Calu3 (cell line): Measurements from ENCODE around the gene LAG3. TPM values are rescaled to one million over a fixed set of nuclear protein-coding genes. Genes with fewer than 3 reads are reported as not detected.
A peak's percentile ranks its signal among the peaks of the same experiment; 100 is the strongest.

ENCODE experiments used
- BruUV-seq: library from RNA; stranded (reverse); fragments of 400-500 nt; replicated peaks from 2 replicates; lab custom pipeline; 2021; lab: Mats Ljungman, UMichigan
- CTCF ChIA-PET: fragments of 300-600 bp; sonication (Branson Sonifier 250); formaldehyde crosslinking; loops from one replicate; lab custom pipeline; 2022; ENCODE audit warnings: antibody characterized with exemption; lab: Charles Lee
- DNase-seq: peaks from one replicate; pipeline ENCODE4 v3.0.0; 2022
- H3K27ac Mint-ChIP-seq: one replicate; pipeline ENCODE4 v1.8.0; 2022; ENCODE audit warnings: mixed read lengths; ENCODE audit not compliant: unreplicated experiment
- H3K27me3 Mint-ChIP-seq: one replicate; pipeline ENCODE4 v1.8.0; 2022; ENCODE audit warnings: mixed read lengths; ENCODE audit not compliant: unreplicated experiment
- H3K36me3 Mint-ChIP-seq: one replicate; pipeline ENCODE4 v1.8.0; 2022; ENCODE audit warnings: mild to moderate bottlenecking, moderate library complexity, mixed read lengths; ENCODE audit not compliant: insufficient read depth, unreplicated experiment
- H3K4me1 Mint-ChIP-seq: one replicate; pipeline ENCODE4 v1.8.0; 2022; ENCODE audit warnings: mild to moderate bottlenecking, low read depth, mixed read lengths; ENCODE audit not compliant: unreplicated experiment
- H3K4me3 Mint-ChIP-seq: one replicate; pipeline ENCODE4 v1.8.0; 2022; ENCODE audit warnings: mild to moderate bottlenecking, low read depth, moderate library complexity, mixed read lengths; ENCODE audit not compliant: unreplicated experiment
- H3K9me3 Mint-ChIP-seq: one replicate; pipeline ENCODE4 v1.8.0; 2022; ENCODE audit warnings: low read depth, mixed read lengths; ENCODE audit not compliant: unreplicated experiment
- CTCF ChIP-seq: fragments of 200-600 bp; IDR thresholded peaks from one replicate; pipeline ENCODE4 v1.8.0; 2022; ENCODE audit warnings: antibody characterized with exemption; ENCODE audit not compliant: unreplicated experiment
- intact Hi-C: fragments of 100-400 bp; cut with micrococcal nuclease; formaldehyde crosslinking; loops from one replicate; pipeline ENCODE4 v1.10.0; 2022; ENCODE audit not compliant: unreplicated experiment
- total RNA-seq: library from RNA; stranded (reverse); gene quantifications from 2 replicates; pipeline ENCODE4 v1.2.3, GENCODE V29; 2022

Gene LAG3
- total RNA-seq, 1 experiment from 2014 or later = not detected

GRCh38 chr12:6820166-6820565 is 47.8 kb downstream of the LAG3 start:
- H3K9me3 Mint-ChIP-seq = no peaks in the 10 kb centered on the region
- CTCF ChIA-PET = interaction anchor here (0.6 kb wide), 1 partner anchor 11 kb away, joined by 4 read pairs; no protein-coding TSS in a partner anchor
- no TSS peak for BruUV-seq
- H3K4me3 Mint-ChIP-seq = no peak overlapping the region
- H3K36me3 Mint-ChIP-seq = no peaks in the 10 kb centered on the region
- H3K4me1 Mint-ChIP-seq = peaks cover 1% of the 10 kb centered on the region
- no peak for TF ChIP-seq CTCF
- intact Hi-C loops = loop anchor here (10.0 kb wide), 1 partner anchor 205 kb away; no protein-coding TSS in a partner anchor
- no peak for DNase-seq
- H3K27ac Mint-ChIP-seq = no peak overlapping the region
- H3K27me3 Mint-ChIP-seq = peaks cover 98% of the 10 kb centered on the region

GRCh38 chr12:6821591-6822425 is 49.5 kb downstream of the LAG3 start, which contains the start of gene GPR162:
Gene GPR162, plus strand, starts transcription at chr12:6821821. Its CDS starts 2,078 bp downstream, at chr12:6823899.
- no peak for TF ChIP-seq CTCF
- Mint-ChIP-seq H3K27ac (no peak within 1 kb of the TSS), H3K27me3 (peaks cover 99% of the 10 kb centered on the region), H3K4me3 (peak within 1 kb of the TSS; percentile 42), H3K4me1 (peaks cover 7% of the 10 kb centered on the region), H3K9me3 (no peaks in the 10 kb centered on the region), H3K36me3 (no peaks in the 10 kb centered on the region)
- no peak for DNase-seq
- no TSS peak for BruUV-seq
- intact Hi-C loops = loop anchor here (10.0 kb wide), 1 partner anchor 207 kb away; no protein-coding TSS in a partner anchor
- CTCF ChIA-PET = interaction anchor here (0.9 to 1.1 kb wide), 2 partner anchors 9 to 69 kb away, joined by 3 to 5 read pairs; partner anchors contain the start of gene MLF2

- peaks cover 100% of the 10 kb centered on the region for H3K27me3 Mint-ChIP-seq
These were observed 50.3 kb downstream of the LAG3 start for GRCh38 chr12:6822426-6823135.

More at GRCh38 chr12:6822426-6823135, 50.3 kb downstream of the LAG3 start:
- no peaks in the 10 kb centered on the region for H3K36me3 Mint-ChIP-seq
- no peak for DNase-seq
- no peak for TF ChIP-seq CTCF
- CTCF ChIA-PET = no interaction called here
- no peak overlapping the region for H3K27ac Mint-ChIP-seq
- H3K9me3 Mint-ChIP-seq = no peaks in the 10 kb centered on the region
- intact Hi-C loops = loop anchor here (10.0 kb wide), 1 partner anchor 208 kb away; no protein-coding TSS in a partner anchor
- H3K4me3 Mint-ChIP-seq = peak overlapping the region; percentile 42
- no TSS peak for BruUV-seq
- H3K4me1 Mint-ChIP-seq = peaks cover 13% of the 10 kb centered on the region
